Suprapubic skin (tissue), 3 donors: ENCODE measurements around the gene PUM1.

ENCODE experiments used
- EP300 ChIP-seq: sonication (generic); formaldehyde crosslinking; IDR thresholded peaks from one replicate; pipeline ENCODE4 v1.6.1; 2017; ENCODE audit warnings: antibody characterized with exemption
- TF ChIP-seq, protein P1 (sequence below), 2 donors: fragments of 200-600 bp in 1 of 2; fragments of 450-650 bp in 1 of 2; sonication (generic) in 1 of 2; IDR thresholded peaks; one replicate each; pipeline ENCODE4 v1.5.1; 2016 to 2019; ENCODE audit warnings: antibody characterized with exemption in 2 of 2, mild to moderate bottlenecking in 1 of 2, moderate library complexity in 1 of 2

DNA sequence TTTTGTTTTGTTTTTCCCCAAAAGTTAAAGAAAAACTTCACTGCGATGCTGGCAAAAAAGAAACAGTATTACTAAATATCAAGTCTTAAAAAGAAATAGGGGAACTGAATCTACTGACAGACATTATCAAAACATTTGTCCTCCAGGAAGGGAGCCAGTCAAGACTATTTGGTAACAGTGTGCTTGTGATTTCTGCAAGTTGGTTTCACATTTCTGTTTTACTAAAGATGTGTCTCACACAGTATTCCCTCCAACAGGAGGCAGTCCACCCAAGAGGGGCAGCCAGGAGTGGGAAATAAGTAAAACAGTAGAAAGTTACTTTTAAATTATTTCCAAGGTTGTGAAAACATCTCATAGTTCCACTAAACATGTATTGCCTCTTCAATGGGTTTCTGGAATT is 82.6 kb downstream of the PUM1 start:
- TF ChIP-seq, protein P1, sequence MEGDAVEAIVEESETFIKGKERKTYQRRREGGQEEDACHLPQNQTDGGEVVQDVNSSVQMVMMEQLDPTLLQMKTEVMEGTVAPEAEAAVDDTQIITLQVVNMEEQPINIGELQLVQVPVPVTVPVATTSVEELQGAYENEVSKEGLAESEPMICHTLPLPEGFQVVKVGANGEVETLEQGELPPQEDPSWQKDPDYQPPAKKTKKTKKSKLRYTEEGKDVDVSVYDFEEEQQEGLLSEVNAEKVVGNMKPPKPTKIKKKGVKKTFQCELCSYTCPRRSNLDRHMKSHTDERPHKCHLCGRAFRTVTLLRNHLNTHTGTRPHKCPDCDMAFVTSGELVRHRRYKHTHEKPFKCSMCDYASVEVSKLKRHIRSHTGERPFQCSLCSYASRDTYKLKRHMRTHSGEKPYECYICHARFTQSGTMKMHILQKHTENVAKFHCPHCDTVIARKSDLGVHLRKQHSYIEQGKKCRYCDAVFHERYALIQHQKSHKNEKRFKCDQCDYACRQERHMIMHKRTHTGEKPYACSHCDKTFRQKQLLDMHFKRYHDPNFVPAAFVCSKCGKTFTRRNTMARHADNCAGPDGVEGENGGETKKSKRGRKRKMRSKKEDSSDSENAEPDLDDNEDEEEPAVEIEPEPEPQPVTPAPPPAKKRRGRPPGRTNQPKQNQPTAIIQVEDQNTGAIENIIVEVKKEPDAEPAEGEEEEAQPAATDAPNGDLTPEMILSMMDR (IDR thresholded peaks at IDR 0.05): no peak
- TF ChIP-seq EP300: no peak
